Hepatocyte (in vitro differentiated cells): Measurements from ENCODE around the gene SSBP2. TPM values are rescaled to one million over a fixed set of nuclear protein-coding genes. Genes with fewer than 3 reads are reported as not detected.

ENCODE experiments used
- DNase-seq: peaks from one replicate; pipeline ENCODE4 v3.0.0-alpha.2; 2016; ENCODE audit warnings: low spot score
- H2AFZ ChIP-seq: fragments of 200-600 bp; sonication (generic); 2 replicates; pipeline ENCODE4 v1.6.0; 2016; ENCODE audit warnings: antibody characterized with exemption, mild to moderate bottlenecking
- H3K27ac ChIP-seq: fragments of 200-600 bp; sonication (generic); 2 replicates; pipeline ENCODE4 v1.5.1; 2016; ENCODE audit warnings: mild to moderate bottlenecking
- H3K27me3 ChIP-seq: fragments of 200-600 bp; sonication (generic); 2 replicates; pipeline ENCODE4 v1.6.1; 2016
- H3K36me3 ChIP-seq: fragments of 200-600 bp; sonication (generic); replicated peaks from 2 replicates; pipeline ENCODE4 v1.5.1; 2016; ENCODE audit warnings: low read depth; ENCODE audit not compliant: insufficient read depth
- H3K4me1 ChIP-seq: fragments of 200-600 bp; sonication (generic); 2 replicates; pipeline ENCODE4 v1.5.1; 2016; ENCODE audit warnings: mild to moderate bottlenecking, moderate library complexity; ENCODE audit not compliant: insufficient read depth
- H3K4me2 ChIP-seq: fragments of 200-600 bp; sonication (generic); 2 replicates; pipeline ENCODE4 v1.6.0; 2016
- H3K4me3 ChIP-seq: fragments of 200-600 bp; sonication (generic); 2 replicates; pipeline ENCODE4 v1.5.1; 2016; ENCODE audit warnings: mild to moderate bottlenecking
- H3K79me2 ChIP-seq: fragments of 200-600 bp; sonication (generic); 2 replicates; pipeline ENCODE4 v1.6.0; 2017; ENCODE audit warnings: mild to moderate bottlenecking
- H3K9me2 ChIP-seq: fragments of 200-600 bp; sonication (generic); replicated peaks from 2 replicates; pipeline ENCODE4 v1.6.0; 2017; ENCODE audit warnings: mild to moderate bottlenecking; ENCODE audit not compliant: insufficient read depth
- H3K9me3 ChIP-seq: fragments of 200-600 bp; sonication (generic); 2 replicates; pipeline ENCODE4 v1.5.1; 2016; ENCODE audit warnings: low read depth, mild to moderate bottlenecking
- H4K20me1 ChIP-seq: fragments of 200-600 bp; sonication (generic); 2 replicates; pipeline ENCODE4 v1.6.0; 2016; ENCODE audit warnings: mild to moderate bottlenecking; ENCODE audit not compliant: insufficient read depth, poor library complexity, severe bottlenecking
- EZH2 ChIP-seq: fragments of 200-600 bp; sonication (generic); IDR thresholded peaks from 2 replicates; pipeline ENCODE4 v1.6.1; 2016; ENCODE audit warnings: antibody characterized with exemption, mild to moderate bottlenecking, borderline replicate concordance
- EZH2phosphoT487 ChIP-seq: fragments of 200-600 bp; sonication (generic); IDR thresholded peaks from one replicate; pipeline ENCODE4 v1.6.1; 2018; ENCODE audit warnings: antibody characterized with exemption, mild to moderate bottlenecking, low read depth, moderate library complexity; ENCODE audit not compliant: unreplicated experiment, severe bottlenecking
- whole genome bisulfite sequencing: methylation state at CpG from one replicate; pipeline ENCODE4 v1.1.6; 2016; ENCODE audit warnings: low lambda C conversion rate; ENCODE audit errors: missing lambda C conversion rate; 5-methylcytosine and 5-hydroxymethylcytosine counted together
- polyA plus RNA-seq: library from polyadenylated mRNA; unstranded; fragments of >200 nt; fragmentation: Nextera tagmentation; extraction: Ambion mirVana; gene quantifications from 2 replicates; pipeline ENCODE4 v1.2.1, GENCODE V29; 2016
- total RNA-seq: library from RNA; depleted of rRNA; stranded (reverse); fragments of >200 nt; gene quantifications from 2 replicates; pipeline ENCODE4 v1.2.3, GENCODE V29; 2014
- TF ChIP-seq, protein P1 (sequence below): fragments of 200-600 bp; sonication (generic); IDR thresholded peaks from 2 replicates; pipeline ENCODE4 v1.5.1; 2016; ENCODE audit warnings: antibody characterized with exemption, mild to moderate bottlenecking; ENCODE audit not compliant: poor library complexity

The SSBP2 gene
- total and polyA plus RNA-seq, 2 experiments from 2014 or later = 23.7 to 48.2 TPM

DNA sequence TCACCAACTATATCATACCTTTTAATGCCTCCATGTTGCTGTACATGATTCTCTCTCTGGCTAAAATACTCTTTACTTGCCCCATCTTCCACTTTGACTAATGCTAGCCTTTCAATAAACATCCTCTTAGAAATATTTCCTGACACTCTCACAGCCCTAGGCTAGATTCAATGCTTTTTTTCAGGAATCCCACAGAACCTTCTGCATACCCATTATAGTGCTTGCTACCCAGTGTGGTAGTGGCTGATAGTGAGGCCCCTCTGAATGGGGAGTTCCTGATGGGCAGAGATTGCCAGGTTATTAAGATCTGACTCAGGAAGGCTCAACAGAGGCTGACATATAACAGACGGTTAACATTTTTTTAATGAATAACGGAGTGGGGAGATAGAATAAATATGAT, 11.6 kb downstream of the SSBP2 start:
- H3K4me2 ChIP-seq = no peak overlapping the region
- H4K20me1 ChIP-seq = peaks cover 11% of the 10 kb centered on the region
- no peaks in the 10 kb centered on the region for H3K4me1 ChIP-seq
- peaks cover 90% of the 10 kb centered on the region for H3K79me2 ChIP-seq
- no peak overlapping the region for H3K27ac ChIP-seq
- TF ChIP-seq, protein P1, sequence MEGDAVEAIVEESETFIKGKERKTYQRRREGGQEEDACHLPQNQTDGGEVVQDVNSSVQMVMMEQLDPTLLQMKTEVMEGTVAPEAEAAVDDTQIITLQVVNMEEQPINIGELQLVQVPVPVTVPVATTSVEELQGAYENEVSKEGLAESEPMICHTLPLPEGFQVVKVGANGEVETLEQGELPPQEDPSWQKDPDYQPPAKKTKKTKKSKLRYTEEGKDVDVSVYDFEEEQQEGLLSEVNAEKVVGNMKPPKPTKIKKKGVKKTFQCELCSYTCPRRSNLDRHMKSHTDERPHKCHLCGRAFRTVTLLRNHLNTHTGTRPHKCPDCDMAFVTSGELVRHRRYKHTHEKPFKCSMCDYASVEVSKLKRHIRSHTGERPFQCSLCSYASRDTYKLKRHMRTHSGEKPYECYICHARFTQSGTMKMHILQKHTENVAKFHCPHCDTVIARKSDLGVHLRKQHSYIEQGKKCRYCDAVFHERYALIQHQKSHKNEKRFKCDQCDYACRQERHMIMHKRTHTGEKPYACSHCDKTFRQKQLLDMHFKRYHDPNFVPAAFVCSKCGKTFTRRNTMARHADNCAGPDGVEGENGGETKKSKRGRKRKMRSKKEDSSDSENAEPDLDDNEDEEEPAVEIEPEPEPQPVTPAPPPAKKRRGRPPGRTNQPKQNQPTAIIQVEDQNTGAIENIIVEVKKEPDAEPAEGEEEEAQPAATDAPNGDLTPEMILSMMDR = no peak
- no peak for TF ChIP-seq EZH2
- no peak for TF ChIP-seq EZH2phosphoT487
- H2AFZ ChIP-seq = no peak overlapping the region
- H3K4me3 ChIP-seq = no peak overlapping the region
- H3K27me3 ChIP-seq = no peaks in the 10 kb centered on the region
- 58% methylated on average over 2 of the region's 2 CpGs for WGBS
- H3K9me3 ChIP-seq = no peaks in the 10 kb centered on the region
- DNase-seq = no peak
- no peaks in the 10 kb centered on the region for H3K36me3 ChIP-seq
- no peaks in the 10 kb centered on the region for H3K9me2 ChIP-seq

DNA sequence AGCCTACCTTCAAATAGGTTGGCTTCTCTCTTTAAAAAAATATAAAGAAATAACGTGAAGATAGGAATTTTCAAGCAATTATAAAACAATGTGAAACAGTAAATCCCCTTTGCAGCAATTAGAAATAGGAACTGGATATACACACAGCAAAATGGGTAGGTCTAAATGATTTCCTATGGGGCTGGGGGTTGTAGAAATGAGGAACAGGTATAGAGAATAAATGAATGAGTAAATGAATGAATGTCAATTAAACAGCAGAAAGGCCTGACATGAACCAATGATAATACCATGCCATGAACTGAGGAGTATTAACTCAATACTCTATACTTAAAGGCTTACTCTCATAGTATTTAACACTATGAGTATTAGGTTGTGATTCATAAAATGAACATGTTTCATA, 21.6 kb downstream of the SSBP2 start:
- Histone ChIP-seq H3K27me3 (no peaks in the 10 kb centered on the region), H3K4me2 (no peak overlapping the region), H2AFZ (no peak overlapping the region), H4K20me1 (peaks cover 36% of the 10 kb centered on the region), H3K9me3 (no peaks in the 10 kb centered on the region), H3K27ac (no peak overlapping the region), H3K4me1 (no peaks in the 10 kb centered on the region), H3K79me2 (peaks cover 68% of the 10 kb centered on the region), H3K9me2 (no peaks in the 10 kb centered on the region), H3K36me3 (no peaks in the 10 kb centered on the region), H3K4me3 (no peak overlapping the region)
- WGBS = 80% methylated on average over 1 of the region's 1 CpG
- DNase-seq = no peak
- TF ChIP-seq, protein P1 = no peak
- TF ChIP-seq EZH2 = no peak

- 99% methylated on average over 3 of the region's 3 CpGs for WGBS
- peaks cover 34% of the 10 kb centered on the region for H4K20me1 ChIP-seq
- TF ChIP-seq, protein P1 = no peak
- no peak for TF ChIP-seq EZH2phosphoT487
- TF ChIP-seq EZH2 = no peak
Measured at GRCh38 chr5:81728301-81728700, 22.6 kb downstream of the SSBP2 start.

GRCh38 chr5:81726297-81726696, 24.6 kb downstream of the SSBP2 start:
- Histone ChIP-seq H3K4me2 (no peak overlapping the region), H3K36me3 (no peaks in the 10 kb centered on the region), H3K4me3 (no peak overlapping the region), H3K79me2 (peaks cover 68% of the 10 kb centered on the region), H2AFZ (no peak overlapping the region), H4K20me1 (peaks cover 25% of the 10 kb centered on the region), H3K4me1 (no peaks in the 10 kb centered on the region), H3K27me3 (no peaks in the 10 kb centered on the region), H3K27ac (no peak overlapping the region), H3K9me2 (no peaks in the 10 kb centered on the region), H3K9me3 (no peaks in the 10 kb centered on the region)
- 75% methylated on average over 1 of the region's 1 CpG for WGBS
- TF ChIP-seq, protein P1 = no peak
- TF ChIP-seq EZH2 = no peak
- no peak for TF ChIP-seq EZH2phosphoT487
- DNase-seq = no peak

More at GRCh38 chr5:81728301-81728700, 22.6 kb downstream of the SSBP2 start:
- Histone ChIP-seq H3K27ac (no peak overlapping the region), H3K79me2 (peaks cover 64% of the 10 kb centered on the region), H3K4me1 (no peaks in the 10 kb centered on the region), H3K9me3 (no peaks in the 10 kb centered on the region), H3K4me2 (no peak overlapping the region), H3K36me3 (no peaks in the 10 kb centered on the region), H3K4me3 (no peak overlapping the region), H2AFZ (no peak overlapping the region), H3K27me3 (no peaks in the 10 kb centered on the region), H3K9me2 (no peaks in the 10 kb centered on the region)
- DNase-seq = no peak
